GM19043 (cell line): ENCODE data around the gene SHD.

Experiments
- ATAC-seq: cut with Tn5 transposase; IDR thresholded peaks from one replicate; pipeline ENCODE4 v1.9.1; 2021; ENCODE audit warnings: low read depth; ENCODE audit not compliant: unreplicated experiment

SHD gene

DNA sequence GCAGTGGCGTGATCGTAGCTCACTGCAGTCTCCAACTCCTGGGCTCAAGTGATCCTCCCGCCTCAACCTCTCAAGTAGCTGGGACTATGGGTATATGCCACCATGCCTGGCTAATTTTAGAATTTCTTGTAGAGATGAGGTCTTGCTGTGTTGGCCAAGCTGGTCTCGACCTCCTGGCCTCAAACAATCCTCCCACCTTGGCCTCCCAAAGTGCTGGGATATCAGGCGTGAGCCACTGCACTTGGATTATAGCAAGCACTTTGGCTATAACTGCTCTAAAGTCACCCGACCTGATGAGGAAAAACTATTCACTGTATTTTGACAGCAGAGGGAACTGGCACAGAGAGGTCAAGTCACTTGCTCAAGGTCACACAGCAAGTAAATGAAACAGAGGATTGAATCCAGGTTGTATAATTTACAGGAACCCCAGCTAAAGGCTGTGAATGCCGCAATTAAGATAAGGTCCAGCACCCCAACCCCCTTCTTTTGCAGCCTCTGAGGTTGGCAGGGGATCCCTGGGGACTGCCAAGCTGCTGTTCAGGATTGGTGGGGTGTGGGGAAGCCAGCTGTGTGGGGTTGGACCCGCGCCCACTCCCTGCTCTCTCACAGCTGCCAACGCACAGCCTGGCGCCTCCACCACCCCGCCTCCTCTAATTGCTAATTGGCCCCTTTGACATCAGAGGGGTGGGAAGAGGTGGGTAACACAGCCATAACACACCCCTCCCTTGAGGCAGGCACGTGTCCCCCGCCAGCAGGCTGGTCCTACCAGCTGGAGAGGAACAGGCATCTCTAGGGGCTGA is 17.1 kb downstream of the SHD start:
- no peak for ATAC-seq

DNA sequence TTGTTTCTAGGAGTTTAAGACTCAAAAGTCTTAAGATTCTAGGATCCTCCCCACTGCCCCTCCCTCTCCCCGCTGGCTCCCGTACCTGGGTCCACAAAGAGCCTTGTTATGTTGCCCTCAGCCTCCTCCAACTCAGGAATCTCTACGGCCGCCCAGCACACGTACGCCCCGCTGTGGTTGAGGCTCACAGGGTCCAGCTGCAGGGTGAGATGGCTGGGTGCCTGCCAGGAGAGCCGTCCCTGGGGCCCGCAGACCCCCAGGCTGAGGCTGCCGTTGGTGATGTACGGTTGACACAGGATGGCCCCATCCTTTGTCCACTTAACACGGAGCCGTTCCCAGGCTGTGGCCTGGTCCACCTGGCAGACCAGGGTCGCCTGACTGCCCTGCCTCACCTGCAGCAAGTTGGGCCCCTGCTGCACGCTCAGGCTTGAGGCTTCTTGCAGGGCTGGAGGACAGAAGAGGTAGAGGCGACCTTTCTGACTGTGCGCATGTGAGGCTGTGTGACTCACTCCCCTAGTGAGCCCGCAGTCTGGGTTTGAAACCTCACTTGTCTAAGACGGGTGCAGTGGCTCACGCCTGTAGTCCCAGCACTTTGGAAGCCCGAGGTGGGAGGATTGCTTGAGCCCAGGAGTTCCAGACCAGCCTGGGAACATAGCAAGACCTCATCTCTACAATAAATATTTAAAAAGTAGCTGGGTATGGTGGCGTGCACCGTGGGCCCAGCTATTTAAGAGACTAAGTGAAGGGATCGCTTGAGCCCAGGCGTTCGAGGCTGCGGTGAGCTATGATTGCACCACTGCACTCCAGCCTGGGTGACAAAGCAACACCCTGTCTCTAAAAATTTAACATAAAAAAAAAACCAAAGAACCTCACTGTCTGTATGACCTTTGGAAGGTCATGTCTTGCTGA is 19.1 kb downstream of the SHD start:
- ATAC-seq: no peak

- ATAC-seq: no peak
Measured at GRCh38 chr19:4298810-4299550, 19.9 kb downstream of the SHD start.

GRCh38 chr19:4300589-4300988 is 21.5 kb downstream of the SHD start:
- no peak for ATAC-seq

GRCh38 chr19:4301590-4302242 is 22.6 kb downstream of the SHD start:
- ATAC-seq: no peak

DNA sequence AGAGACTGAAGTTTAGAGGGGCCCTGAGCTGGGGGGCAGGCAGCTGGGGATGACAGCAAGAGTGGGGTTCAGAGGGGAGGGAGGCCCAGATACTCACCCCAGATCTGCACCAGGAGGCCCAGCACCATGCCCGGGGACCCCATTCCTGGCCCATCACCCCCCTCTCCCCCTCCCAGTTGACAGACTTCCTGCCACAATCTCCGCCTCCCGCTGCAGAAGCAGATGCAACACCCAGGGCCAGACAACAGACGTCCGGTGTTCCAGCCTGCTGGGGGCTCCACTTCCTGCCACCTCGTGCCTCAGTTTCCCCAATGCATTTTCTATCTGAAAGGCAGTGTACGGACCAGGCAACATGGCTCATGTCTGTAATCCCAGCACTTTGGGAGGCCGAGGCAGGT is 23.2 kb downstream of the SHD start, which contains the start of gene TMIGD2:
Gene TMIGD2, minus strand, starts transcription at position 147 of the 398 bp plus-strand sequence. Its CDS starts 4 bp downstream, at position 143.
- no peak for ATAC-seq

DNA sequence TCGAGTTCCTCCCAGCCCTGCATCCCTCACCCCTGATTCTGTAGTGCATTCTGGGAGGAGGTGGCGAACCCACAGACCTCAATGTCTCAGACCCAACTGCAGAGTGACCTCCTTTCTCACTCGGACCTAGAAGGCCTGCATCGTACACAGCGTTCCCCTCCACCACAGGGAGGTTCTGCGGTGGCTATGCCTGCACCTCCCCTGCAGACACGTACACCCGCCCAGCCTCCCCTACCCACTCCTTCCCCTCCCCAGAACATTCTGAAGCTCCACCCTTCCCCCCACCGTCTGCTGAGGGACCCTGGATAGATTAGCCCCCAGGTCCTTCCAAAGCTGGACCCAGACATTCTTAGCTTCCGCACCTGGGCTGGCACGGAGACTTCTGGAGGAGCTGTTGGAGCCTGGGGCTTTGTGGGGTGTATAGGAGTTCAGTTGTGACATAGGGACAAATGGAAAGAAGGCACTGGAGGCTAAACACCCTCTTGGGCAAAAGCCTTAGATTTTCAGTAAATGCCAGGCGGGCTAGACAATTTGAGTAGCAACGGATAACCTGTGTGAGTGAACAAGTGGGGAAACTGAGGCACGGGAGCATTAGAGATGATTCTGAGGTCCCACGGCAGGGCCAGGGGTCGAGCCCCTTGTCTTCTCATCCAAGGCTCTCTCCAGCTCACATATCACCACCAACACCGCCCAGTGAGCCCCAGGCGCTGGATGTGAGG is 24.9 kb downstream of the SHD start:
- no peak for ATAC-seq

DNA sequence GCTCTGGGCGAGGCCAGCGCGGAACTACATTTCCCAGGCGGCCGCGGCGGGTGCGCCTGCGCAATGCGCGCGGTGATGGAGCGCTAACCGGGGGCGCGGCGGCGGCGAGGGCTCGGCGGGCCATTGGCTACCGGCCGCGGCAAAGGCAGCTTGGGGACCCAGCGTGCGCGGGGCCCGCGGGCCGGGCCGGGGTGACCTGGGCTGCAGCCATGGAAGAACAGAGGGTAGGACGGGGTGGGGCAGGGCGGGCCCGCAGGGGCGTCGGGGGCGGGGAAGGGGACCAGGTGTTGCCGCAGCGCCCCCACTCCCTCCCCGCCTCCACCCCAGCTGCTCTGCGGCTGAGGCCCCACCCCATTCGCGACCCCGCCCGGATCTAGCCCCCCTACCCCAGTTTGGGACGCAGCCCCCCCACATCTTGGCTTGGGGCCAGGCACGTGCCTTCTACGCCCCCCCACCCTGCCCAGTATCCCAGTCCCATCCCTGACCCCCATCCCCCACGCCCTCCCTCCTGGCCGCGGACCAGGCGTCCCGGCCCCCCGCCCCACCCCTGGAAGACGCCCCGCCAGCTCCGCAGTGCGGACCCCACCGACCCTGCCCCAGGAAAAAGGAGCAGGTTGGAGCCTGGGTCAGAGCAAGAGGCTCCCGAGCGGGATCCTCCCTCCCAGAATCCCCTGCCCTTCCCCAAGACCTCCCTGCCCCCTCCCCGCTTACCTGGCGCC is 25.6 kb downstream of the SHD start, which contains the start of gene FSD1:
Gene FSD1, plus strand, starts transcription at position 61 of the 719 bp plus-strand sequence. Its CDS starts 149 bp downstream, at position 210.
- ATAC-seq: no peak

DNA sequence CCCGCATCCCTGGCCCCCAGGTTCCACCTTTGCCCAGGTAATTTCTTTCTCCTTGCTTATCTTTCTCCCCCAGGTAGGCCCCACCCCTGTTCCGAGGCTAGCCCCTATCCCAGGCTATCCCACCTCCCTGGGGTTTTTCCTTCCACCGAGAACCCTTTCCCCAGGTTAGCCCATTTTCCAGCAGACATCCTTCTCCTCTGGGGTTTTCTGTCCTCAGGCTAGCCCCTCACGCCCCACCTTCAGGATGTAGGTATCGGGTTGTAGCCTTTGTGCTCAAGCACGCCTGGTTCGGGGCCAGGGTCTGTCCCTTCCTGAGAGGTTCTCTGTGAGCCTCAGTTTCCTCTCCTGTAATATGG is 26.2 kb downstream of the SHD start:
- ATAC-seq: no peak

GRCh38 chr19:4305659-4306058 is 26.6 kb downstream of the SHD start:
- no peak for ATAC-seq

DNA sequence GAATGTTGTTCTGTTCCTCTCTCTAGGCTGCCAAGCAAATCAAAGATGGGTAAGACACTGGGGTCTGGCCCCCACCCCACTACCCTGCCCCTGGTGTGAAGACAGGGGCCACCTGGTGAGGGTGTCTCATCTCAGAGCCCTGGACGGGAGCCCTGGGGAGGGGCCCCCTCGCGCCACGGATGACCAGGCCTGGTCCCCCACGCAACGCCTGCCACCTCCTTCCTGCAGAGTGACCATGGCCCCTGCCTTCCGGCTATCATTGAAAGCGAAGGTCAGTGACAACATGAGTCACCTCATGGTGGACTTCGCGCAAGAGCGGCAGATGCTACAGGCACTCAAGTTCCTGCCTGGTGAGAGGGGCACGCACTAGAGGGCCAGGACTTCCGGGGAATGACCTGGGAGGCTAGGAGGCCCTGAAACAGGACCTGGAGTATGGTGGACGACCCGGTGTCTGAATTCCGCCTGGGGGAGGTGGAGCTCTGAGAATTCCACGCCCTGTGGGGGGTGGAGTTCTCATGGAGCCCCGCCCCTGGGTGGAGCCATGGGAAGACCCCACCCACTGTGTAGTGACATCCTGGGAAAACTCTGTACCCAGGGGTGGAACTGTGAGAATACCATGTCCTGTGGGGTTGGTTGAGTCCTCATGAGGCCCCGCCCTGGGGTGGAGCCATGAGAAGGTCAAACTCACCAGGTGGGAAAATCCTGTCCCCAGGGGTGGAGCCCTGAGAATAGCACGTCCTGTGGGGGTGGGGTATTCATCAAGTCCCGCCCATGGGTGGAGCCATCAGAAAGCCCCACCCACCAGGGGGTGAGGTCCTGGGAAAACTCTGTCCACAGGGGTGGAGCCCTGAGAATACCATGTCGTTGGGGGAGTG is 31.4 kb downstream of the SHD start:
- ATAC-seq: no peak

DNA sequence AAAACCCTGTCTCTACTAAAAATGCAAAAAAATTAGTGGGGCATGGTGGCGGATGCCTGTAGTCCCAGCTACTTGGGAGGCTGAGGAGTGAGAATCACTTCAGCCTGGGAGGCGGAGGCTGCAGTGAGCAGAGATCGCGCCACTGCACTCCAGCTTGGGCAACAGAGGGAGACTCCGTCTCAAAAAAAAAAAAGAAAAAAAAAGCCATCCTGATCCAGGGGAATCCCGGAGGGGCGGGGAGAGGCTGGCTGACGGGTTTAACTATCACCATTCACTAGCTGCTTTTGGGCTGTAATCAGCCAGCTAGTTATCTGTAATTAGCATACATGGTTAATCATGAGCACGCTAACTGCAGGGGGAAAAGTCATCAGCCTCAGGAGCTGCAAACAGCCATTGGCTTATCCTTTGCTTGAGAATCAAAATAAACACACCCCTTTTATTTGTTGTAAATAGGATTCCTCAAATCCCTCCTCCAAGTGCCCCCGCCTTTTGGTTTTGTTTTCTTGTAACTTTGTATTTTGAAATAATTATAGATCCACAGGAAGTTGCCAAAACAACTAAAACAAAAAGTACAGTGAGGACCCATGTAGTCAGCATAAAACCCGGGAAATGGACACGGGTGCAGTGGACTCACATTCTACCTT is 34.9 kb downstream of the SHD start:
- ATAC-seq: no peak

- ATAC-seq: no peak
Measured at GRCh38 chr19:4316956-4317355, 37.9 kb downstream of the SHD start.

- ATAC-seq: no peak
Measured at GRCh38 chr19:4318460-4318859, 39.4 kb downstream of the SHD start.

DNA sequence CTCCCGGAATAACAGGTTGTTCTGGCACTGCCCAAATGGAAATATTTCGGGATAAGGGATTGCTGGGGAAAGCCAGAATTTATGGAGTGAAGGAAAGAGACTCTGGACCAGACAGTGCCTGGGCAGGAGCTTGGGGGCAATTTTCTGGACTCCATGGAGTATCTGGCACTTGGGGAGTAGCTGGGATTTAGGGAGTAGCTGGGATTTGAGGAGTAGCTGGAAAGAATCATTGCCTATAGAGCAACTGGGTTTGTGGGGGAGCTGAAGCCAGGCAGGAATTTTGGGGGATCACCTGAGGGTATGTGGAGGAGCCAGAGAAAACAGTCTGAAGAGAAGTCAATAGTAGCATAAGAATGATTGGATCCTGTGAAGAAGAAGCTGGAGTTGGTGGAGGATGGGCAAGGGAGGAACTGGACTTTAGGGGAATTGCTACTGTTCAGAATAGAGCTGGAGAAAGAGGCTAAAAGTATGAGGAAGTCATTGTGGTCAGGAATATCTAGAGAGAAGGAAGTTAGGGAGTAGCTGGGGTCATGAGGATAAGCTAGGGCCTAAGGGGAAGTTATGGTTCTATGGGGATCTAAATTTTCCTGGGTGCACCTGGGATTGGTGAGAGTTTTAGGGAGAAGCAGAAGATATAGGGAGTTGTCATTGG is 40.1 kb downstream of the SHD start:
- no peak for ATAC-seq

DNA sequence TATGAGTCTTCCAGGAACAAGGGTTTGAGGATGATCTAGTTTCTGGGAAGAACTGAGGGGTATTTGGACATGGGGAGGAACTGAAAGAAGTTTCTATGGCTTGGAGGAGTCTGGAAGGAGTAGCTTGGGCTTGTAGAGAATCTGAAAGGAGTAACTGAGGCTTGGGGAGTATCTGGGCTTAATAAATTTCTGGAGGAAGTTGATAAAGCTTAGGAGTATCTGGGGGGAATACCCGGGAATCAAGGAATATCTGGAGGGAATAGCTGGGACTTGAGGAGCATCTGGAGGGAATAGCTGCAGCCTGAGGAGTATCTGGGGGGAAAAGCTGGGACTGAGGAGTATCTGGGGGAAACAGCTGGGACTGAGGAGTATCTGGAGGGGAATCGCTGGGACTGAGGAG is 41.4 kb downstream of the SHD start:
- no peak for ATAC-seq
